ENCODE results near the gene ZFAND2B. TPM values are rescaled to one million over a fixed set of nuclear protein-coding genes. Genes with fewer than 3 reads are reported as not detected.

ZFAND2B gene, protein sequence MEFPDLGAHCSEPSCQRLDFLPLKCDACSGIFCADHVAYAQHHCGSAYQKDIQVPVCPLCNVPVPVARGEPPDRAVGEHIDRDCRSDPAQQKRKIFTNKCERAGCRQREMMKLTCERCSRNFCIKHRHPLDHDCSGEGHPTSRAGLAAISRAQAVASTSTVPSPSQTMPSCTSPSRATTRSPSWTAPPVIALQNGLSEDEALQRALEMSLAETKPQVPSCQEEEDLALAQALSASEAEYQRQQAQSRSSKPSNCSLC
- 100 to 1,000 TPM in 2 of 4 donors, 10 to 100 TPM in 2; 46.9 to 182 (median 101) TPM for polyA plus RNA-seq
- long read RNA-seq, donor 1 = 0 reads
- long read RNA-seq, donor 2, transcript ZFAND2B-201 (9 exons, 1,314 nt) = major isoform, 6 of 10 reads
- long read RNA-seq, donor 2, partial matches to known transcripts = 0 of 10 reads
- long read RNA-seq, donor 2, other reads (novel, unspliced or antisense) = 0 of 10 reads
- long read RNA-seq, donor 3, transcript ZFAND2B-201 (9 exons, 1,314 nt) = major isoform, 5 of 19 reads
- long read RNA-seq, donor 3, transcript ZFAND2B-208 (5 exons, 2,021 nt) = major isoform, 5 of 19 reads
- long read RNA-seq, donor 3, partial matches to known transcripts = 0 of 19 reads
- long read RNA-seq, donor 3, other reads (novel, unspliced or antisense) = 0 of 19 reads
- long read RNA-seq, donor 4, partial matches to known transcripts = 0 of 1 reads
- long read RNA-seq, donor 4, other reads (novel, unspliced or antisense) = 0 of 1 reads
- long read RNA-seq, donor 5, partial matches to known transcripts = 0 of 9 reads
- long read RNA-seq, donor 5, other reads (novel, unspliced or antisense) = 0 of 9 reads
- long read RNA-seq, donor 6, partial matches to known transcripts = 0 of 11 reads
- long read RNA-seq, donor 6, other reads (novel, unspliced or antisense) = 0 of 11 reads
- long read RNA-seq, donor 7 = 0 reads
- long read RNA-seq, donor 8, partial matches to known transcripts = 0 of 2 reads
- long read RNA-seq, donor 8, other reads (novel, unspliced or antisense) = 0 of 2 reads
- long read RNA-seq, donor 9, partial matches to known transcripts = 0 of 6 reads
- long read RNA-seq, donor 9, other reads (novel, unspliced or antisense) = 0 of 6 reads
- long read RNA-seq, donor 10, transcript ZFAND2B-201 (9 exons, 1,314 nt) = major isoform, 6 of 14 reads
- long read RNA-seq, donor 10, partial matches to known transcripts = 0 of 14 reads
- long read RNA-seq, donor 10, other reads (novel, unspliced or antisense) = 0 of 14 reads

DNA sequence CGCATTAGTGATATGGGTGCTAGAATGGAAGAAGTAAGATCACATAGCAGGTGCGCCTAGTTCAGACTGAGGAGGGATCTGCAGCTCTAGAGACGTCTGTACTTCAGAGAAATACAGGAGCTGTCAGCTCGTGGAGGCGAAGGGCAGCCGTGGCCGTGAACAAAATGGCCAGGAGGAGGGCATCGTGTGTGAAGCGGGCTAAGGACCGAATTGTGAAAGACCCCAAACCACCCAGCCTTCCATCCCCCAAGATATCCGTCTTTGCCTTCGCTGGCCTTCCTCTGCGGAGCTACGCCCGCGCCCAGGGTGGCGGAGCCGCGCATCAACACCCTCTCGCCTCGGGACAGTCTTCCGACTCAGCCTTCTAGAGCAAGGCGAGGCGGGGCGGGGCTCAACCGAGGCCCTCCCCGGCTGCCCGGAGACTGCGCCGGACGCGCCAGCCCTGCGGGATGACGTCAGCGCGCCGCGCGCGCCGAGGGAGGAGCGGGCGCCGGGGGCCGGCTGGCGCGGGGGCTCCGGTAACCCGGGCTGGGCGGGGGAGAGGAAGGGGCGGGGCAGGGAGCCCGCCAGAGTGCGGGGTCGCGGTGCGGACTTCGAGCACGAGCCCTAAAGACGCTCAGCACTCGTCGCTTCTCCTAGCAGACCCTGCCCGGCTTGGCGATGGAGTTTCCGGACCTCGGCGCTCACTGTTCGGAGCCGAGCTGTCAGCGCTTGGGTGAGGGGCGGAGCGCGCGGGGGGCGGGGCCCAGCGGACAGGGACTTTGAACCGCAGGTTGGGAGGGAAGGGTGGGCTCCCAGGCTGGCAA lies at the start of gene ZFAND2B:
ZFAND2B (plus strand) TSS at position 455 of the 806 bp plus-strand sequence; CDS start at position 661, 206 bp downstream.
- peak within 1 kb of the TSS; percentile 63 to 93 (median 67) for H3K4me3 ChIP-seq (ENCODE audit: low read depth in 1 of 3, low read length in 3 of 3)
- 0 to 1% (median 1%) methylated on average over 42 to 76 of the region's 76 CpGs for WGBS, 3 donors
- peak; percentile 96 to 98 for DNase-seq
- peak within 1 kb of the TSS; percentile 88 to 100 (median 99) for H3K27ac ChIP-seq (ENCODE audit: low read depth in 1 of 3, low read length in 2 of 3)
- H3K27me3 ChIP-seq (ENCODE audit: control insufficient read depth in 3 of 3, insufficient read depth in 3 of 3, low read length in 3 of 3) = no peaks in the 10 kb centered on the region
- peaks cover 5 to 40% (median 9%) of the 10 kb centered on the region in 3 donors for H3K36me3 ChIP-seq (ENCODE audit: control insufficient read depth in 3 of 3, insufficient read depth in 2 of 3, low read depth in 1 of 3, low read length in 3 of 3)
- H3K9me3 ChIP-seq (ENCODE audit: control insufficient read depth in 2 of 2, insufficient read depth in 1 of 2, low read depth in 1 of 2, low read length in 1 of 2) = no peaks in the 10 kb centered on the region
- no peak for FAIRE-seq
- H3K4me1 ChIP-seq (ENCODE audit: control insufficient read depth in 3 of 3, insufficient read depth in 2 of 3, low read depth in 1 of 3, low read length in 2 of 3) = peaks cover 0 to 18% (median 0%) of the 10 kb centered on the region in 3 donors

DNA sequence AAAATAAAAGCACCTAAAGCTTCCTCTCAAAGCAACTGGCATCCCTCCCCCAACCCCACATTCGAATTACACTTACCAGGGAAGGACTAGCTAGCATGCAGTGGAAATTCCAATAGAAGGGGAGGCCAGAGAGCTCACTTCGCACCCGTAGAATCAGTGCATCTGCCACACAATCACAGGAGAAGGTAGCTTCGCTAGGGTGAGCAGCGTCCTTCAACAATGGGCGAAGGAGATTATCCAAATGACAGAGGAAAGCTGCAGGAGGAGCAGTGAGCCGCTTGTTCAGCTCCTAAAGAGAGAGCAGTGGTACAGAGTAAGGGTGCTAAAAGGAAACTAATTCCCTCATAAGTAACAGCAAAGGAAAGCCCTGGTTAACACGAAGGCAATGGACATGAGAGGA lies 49.2 kb upstream of the ZFAND2B start:
- WGBS, 3 donors = 92 to 94% (median 93%) methylated on average over 8 of the region's 8 CpGs
- H3K4me1 ChIP-seq (ENCODE audit: control insufficient read depth in 3 of 3, insufficient read depth in 2 of 3, low read depth in 1 of 3, low read length in 2 of 3) = peaks cover 0 to 13% (median 8%) of the 10 kb centered on the region in 3 donors
- no peak for FAIRE-seq
- H3K27me3 ChIP-seq (ENCODE audit: control insufficient read depth in 3 of 3, insufficient read depth in 3 of 3, low read length in 3 of 3) = no peaks in the 10 kb centered on the region
- H3K27ac ChIP-seq (ENCODE audit: low read depth in 1 of 3, low read length in 2 of 3) = no peak overlapping the region
- DNase-seq = no peak
- H3K4me3 ChIP-seq (ENCODE audit: low read depth in 1 of 3, low read length in 3 of 3) = no peak overlapping the region
- no peaks in the 10 kb centered on the region for H3K9me3 ChIP-seq (ENCODE audit: control insufficient read depth in 2 of 2, insufficient read depth in 1 of 2, low read depth in 1 of 2, low read length in 1 of 2)
- H3K36me3 ChIP-seq (ENCODE audit: control insufficient read depth in 3 of 3, insufficient read depth in 2 of 3, low read depth in 1 of 3, low read length in 3 of 3) = peaks cover 0 to 19% (median 3%) of the 10 kb centered on the region in 3 donors

DNA sequence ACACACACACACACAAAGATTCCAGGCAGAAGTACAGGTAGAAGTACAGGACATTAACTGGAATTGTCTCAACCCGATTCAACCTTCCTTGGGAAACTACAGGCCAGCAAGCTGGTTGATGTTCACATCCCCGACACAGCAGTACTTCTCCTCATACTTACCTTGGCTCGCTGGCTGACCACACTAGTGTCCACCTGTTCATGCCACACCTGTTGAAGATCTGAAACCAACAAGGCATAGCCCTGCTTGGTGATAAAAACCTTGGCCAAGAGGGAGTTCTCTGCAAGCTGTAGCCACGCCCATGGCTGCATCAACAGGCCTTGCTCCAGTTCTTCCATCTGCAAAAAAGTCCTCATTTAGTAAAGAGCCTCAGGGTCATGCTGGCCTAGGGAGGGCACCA lies 48.6 kb upstream of the ZFAND2B start:
- 88 to 94% (median 90%) methylated on average over 4 of the region's 4 CpGs for WGBS, 3 donors
- Histone ChIP-seq H3K9me3 (ENCODE audit: control insufficient read depth in 2 of 2, insufficient read depth in 1 of 2, low read depth in 1 of 2, low read length in 1 of 2) (no peaks in the 10 kb centered on the region), H3K36me3 (ENCODE audit: control insufficient read depth in 3 of 3, insufficient read depth in 2 of 3, low read depth in 1 of 3, low read length in 3 of 3) (peaks cover 0 to 17% (median 3%) of the 10 kb centered on the region in 3 donors), H3K27me3 (ENCODE audit: control insufficient read depth in 3 of 3, insufficient read depth in 3 of 3, low read length in 3 of 3) (no peaks in the 10 kb centered on the region), H3K27ac (ENCODE audit: low read depth in 1 of 3, low read length in 2 of 3) (no peak overlapping the region), H3K4me3 (ENCODE audit: low read depth in 1 of 3, low read length in 3 of 3) (no peak overlapping the region), H3K4me1 (ENCODE audit: control insufficient read depth in 3 of 3, insufficient read depth in 2 of 3, low read depth in 1 of 3, low read length in 2 of 3) (peaks cover 0 to 11% (median 8%) of the 10 kb centered on the region in 3 donors)
- no peak for FAIRE-seq
- DNase-seq = no peak

DNA sequence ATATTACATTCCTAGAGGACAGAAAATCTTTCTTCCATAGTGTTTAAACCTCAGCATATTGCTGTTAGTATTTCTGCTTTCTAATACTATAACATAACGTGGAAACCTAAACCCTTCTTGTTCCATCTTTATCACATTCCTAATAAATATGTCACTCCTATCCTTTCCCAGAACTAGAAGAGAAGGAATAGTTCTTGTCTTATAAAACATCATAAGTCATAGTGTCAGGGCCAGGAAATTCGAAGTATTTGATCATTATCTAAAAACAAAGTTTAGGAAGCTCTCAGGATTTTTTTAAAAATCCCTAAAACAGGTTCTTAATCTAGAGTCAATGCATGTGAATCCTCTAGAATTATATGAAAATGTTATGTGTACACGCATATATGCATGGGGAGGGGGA lies 48.0 kb upstream of the ZFAND2B start:
- H3K4me1 ChIP-seq (ENCODE audit: control insufficient read depth in 3 of 3, insufficient read depth in 2 of 3, low read depth in 1 of 3, low read length in 2 of 3) = peaks cover 0 to 11% (median 8%) of the 10 kb centered on the region in 3 donors
- H3K36me3 ChIP-seq (ENCODE audit: control insufficient read depth in 3 of 3, insufficient read depth in 2 of 3, low read depth in 1 of 3, low read length in 3 of 3) = peaks cover 0 to 17% (median 2%) of the 10 kb centered on the region in 3 donors
- H3K9me3 ChIP-seq (ENCODE audit: control insufficient read depth in 2 of 2, insufficient read depth in 1 of 2, low read depth in 1 of 2, low read length in 1 of 2) = no peaks in the 10 kb centered on the region
- no peak overlapping the region for H3K27ac ChIP-seq (ENCODE audit: low read depth in 1 of 3, low read length in 2 of 3)
- H3K4me3 ChIP-seq (ENCODE audit: low read depth in 1 of 3, low read length in 3 of 3) = no peak overlapping the region
- DNase-seq = no peak
- WGBS, 3 donors = 84 to 92% (median 85%) methylated on average over 3 of the region's 3 CpGs
- no peaks in the 10 kb centered on the region for H3K27me3 ChIP-seq (ENCODE audit: control insufficient read depth in 3 of 3, insufficient read depth in 3 of 3, low read length in 3 of 3)
- FAIRE-seq = no peak

DNA sequence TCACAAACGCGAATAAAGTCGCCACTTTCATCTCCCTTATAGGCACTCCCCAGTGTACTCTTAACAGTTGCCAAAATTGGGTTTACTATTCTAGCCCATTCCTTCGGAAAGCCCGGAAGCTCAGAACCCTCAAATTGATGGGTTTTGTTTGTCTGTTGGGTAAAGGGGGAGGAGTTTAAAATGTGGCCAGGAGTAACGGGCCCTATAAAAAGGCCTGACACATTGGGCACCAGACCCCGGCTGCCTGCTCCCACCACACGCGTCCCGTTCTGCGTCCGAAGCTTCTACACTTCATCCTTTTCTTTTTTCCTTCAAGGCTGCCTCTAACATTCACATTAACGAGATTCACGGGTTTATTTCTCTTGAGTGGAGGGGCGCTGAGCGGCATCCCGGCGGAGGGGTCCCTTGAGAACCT lies 46.8 kb upstream of the ZFAND2B start:
- peak overlapping the region; percentile 65 to 96 (median 92) for H3K27ac ChIP-seq (ENCODE audit: low read depth in 1 of 3, low read length in 2 of 3)
- no peak for FAIRE-seq
- H3K4me3 ChIP-seq (ENCODE audit: low read depth in 1 of 3, low read length in 3 of 3) = peak overlapping the region in 2 of 3 donors; percentile 19 to 76
- H3K27me3 ChIP-seq (ENCODE audit: control insufficient read depth in 3 of 3, insufficient read depth in 3 of 3, low read length in 3 of 3) = no peaks in the 10 kb centered on the region
- peaks cover 0 to 11% (median 8%) of the 10 kb centered on the region in 3 donors for H3K4me1 ChIP-seq (ENCODE audit: control insufficient read depth in 3 of 3, insufficient read depth in 2 of 3, low read depth in 1 of 3, low read length in 2 of 3)
- H3K36me3 ChIP-seq (ENCODE audit: control insufficient read depth in 3 of 3, insufficient read depth in 2 of 3, low read depth in 1 of 3, low read length in 3 of 3) = peaks cover 0 to 17% (median 2%) of the 10 kb centered on the region in 3 donors
- H3K9me3 ChIP-seq (ENCODE audit: control insufficient read depth in 2 of 2, insufficient read depth in 1 of 2, low read depth in 1 of 2, low read length in 1 of 2) = no peaks in the 10 kb centered on the region
- no peak for DNase-seq
- WGBS, 3 donors = 6 to 12% (median 10%) methylated on average over 18 of the region's 18 CpGs

DNA sequence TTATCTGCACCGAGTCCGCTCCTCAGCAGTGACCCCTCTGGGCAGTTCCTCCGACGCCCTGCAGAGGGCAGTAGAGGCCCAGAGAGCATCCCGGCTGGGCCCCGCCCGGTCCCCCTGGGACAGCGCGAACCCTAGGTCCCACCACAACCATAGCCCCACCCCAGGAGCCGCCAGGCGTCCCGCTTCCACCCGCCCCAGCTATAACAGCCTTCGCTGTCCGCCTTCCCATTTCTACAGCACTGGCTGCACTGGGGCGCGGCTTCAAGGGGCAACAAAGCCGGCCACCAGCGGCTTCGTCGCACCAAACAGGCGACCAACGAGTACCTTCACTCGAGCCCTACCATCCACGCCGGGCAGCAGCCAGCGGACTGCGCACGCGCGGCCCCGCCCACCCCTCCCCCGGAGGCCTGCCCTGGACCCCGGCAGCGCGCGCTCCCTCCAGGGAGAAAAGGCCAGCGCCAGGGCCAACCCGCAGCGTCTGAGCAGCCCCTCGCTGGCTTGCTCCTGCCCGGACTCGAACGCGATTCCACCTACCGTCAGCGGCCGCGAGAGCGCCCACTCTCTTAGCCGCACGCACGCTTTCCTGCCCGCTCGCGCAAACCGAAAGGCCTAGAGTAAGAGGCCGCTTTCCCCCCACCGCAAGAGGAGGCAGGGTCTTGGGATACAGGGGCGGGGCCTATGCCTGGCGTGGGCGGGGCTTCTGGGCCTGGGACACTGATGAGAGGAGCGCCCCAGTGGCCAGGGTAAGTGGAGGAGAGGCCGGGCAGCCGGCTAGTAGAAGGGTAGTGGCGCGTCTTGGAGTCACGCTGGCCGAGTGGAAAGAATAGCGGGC lies 46.2 kb upstream of the ZFAND2B start, which contains the start of gene NHEJ1:
NHEJ1 (minus strand) TSS at position 630 of the 832 bp plus-strand sequence. CDS start 2,453 bp downstream, outside the sequence.
- FAIRE-seq = no peak

DNA sequence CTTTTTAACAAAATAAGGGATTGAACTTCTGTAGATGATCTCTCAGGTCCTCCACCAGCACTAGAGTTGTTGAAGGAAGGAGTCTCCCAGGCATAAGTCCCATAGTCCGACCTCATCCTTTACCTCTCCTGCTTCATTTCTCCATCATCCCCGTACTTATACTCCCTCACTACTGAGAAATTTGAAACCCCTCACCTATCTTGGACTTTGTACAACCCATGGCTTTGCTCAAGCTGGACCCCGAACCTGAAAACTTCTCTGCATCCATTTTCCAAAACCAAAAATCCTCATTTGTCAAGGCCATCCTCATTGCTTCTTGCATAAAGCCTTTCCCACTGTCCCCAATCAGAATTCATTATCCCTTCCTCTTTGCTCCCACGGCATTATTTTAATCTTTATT lies 45.5 kb upstream of the ZFAND2B start:
- peaks cover 0 to 10% (median 2%) of the 10 kb centered on the region in 3 donors for H3K36me3 ChIP-seq (ENCODE audit: control insufficient read depth in 3 of 3, insufficient read depth in 2 of 3, low read depth in 1 of 3, low read length in 3 of 3)
- peak overlapping the region in 2 of 3 donors; percentile 49 to 76 for H3K4me3 ChIP-seq (ENCODE audit: low read depth in 1 of 3, low read length in 3 of 3)
- no peaks in the 10 kb centered on the region for H3K9me3 ChIP-seq (ENCODE audit: control insufficient read depth in 2 of 2, insufficient read depth in 1 of 2, low read depth in 1 of 2, low read length in 1 of 2)
- H3K27me3 ChIP-seq (ENCODE audit: control insufficient read depth in 3 of 3, insufficient read depth in 3 of 3, low read length in 3 of 3) = no peaks in the 10 kb centered on the region
- 32 to 61% (median 54%) methylated on average over 4 of the region's 4 CpGs for WGBS, 3 donors
- no peak for DNase-seq
- H3K4me1 ChIP-seq (ENCODE audit: control insufficient read depth in 3 of 3, insufficient read depth in 2 of 3, low read depth in 1 of 3, low read length in 2 of 3) = peaks cover 2 to 11% (median 8%) of the 10 kb centered on the region in 3 donors
- H3K27ac ChIP-seq (ENCODE audit: low read depth in 1 of 3, low read length in 2 of 3) = peak overlapping the region; percentile 65 to 96 (median 92)
- FAIRE-seq = no peak

More for the DNA sequence above, 46.2 kb upstream of the ZFAND2B start, which contains the start of gene NHEJ1:
- 0 to 1% (median 0%) methylated on average over 49 to 70 of the region's 70 CpGs for WGBS, 3 donors
- peak; percentile 97 to 98 for DNase-seq
- Histone ChIP-seq H3K36me3 (ENCODE audit: control insufficient read depth in 3 of 3, insufficient read depth in 2 of 3, low read depth in 1 of 3, low read length in 3 of 3) (peaks cover 0 to 17% (median 2%) of the 10 kb centered on the region in 3 donors), H3K4me1 (ENCODE audit: control insufficient read depth in 3 of 3, insufficient read depth in 2 of 3, low read depth in 1 of 3, low read length in 2 of 3) (peaks cover 2 to 11% (median 8%) of the 10 kb centered on the region in 3 donors), H3K27ac (ENCODE audit: low read depth in 1 of 3, low read length in 2 of 3) (peak within 1 kb of the TSS; percentile 65 to 96 (median 92)), H3K27me3 (ENCODE audit: control insufficient read depth in 3 of 3, insufficient read depth in 3 of 3, low read length in 3 of 3) (no peaks in the 10 kb centered on the region), H3K4me3 (ENCODE audit: low read depth in 1 of 3, low read length in 3 of 3) (peak within 1 kb of the TSS; percentile 49 to 76 (median 57)), H3K9me3 (ENCODE audit: control insufficient read depth in 2 of 2, insufficient read depth in 1 of 2, low read depth in 1 of 2, low read length in 1 of 2) (no peaks in the 10 kb centered on the region)

Data from small intestine (tissue), 16 donors.